ENCODE data around the gene RPL4. TPM values are rescaled to one million over a fixed set of nuclear protein-coding genes. Genes with fewer than 3 reads are reported as not detected.

The RPL4 gene
- 4,983 to 6,184 TPM (median 5,415 TPM) in 5 replicates for total RNA-seq (2022; extraction: Qiagen RNA extraction; ENCODE audit: low read depth)

DNA sequence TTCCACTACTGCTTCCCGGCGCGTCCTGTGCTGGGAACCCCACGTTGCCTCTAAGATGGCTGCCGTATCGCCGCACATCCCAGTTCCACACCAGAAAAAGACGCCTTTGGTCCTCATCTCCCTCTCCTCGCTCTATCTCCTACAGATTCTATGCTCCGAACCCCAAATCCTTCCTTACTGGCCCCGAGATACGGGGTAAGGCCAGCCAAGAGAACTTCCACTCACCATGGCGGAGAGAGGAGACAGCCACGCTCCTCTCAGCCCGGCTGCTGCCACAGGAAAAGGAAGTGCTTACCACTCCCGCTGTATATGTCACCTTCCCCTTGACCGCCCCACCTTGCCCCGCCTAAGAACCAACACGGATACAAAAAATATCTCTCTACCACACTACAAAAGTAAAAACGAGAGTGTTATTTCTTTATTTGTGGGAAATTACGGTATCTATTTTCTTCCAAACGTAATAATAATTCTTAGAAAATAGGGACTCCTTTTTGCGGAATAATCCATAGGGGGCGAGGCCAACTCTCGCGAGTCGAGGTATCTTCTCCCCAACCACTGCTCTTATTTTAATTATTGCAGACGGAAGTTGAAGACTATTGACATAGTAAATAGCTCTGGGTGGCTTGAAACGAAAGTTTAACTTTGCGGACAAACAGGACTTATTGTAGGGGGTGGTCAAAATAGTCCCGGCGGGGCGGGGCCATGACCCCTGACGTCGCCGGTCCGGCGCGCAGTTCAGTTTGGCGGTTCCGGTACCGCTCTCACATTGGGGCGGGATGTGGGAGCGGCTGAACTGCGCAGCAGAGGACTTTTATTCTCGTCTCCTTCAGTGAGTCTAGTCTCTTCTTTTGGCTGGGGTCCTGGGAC, at the start of gene RPL4, which contains the start of gene ZWILCH:
Gene RPL4, minus strand, starts transcription at position 293 of the 867 bp plus-strand sequence. Its CDS starts 65 bp downstream, at position 228.
Gene ZWILCH, plus strand, starts transcription at position 764 of the 867 bp plus-strand sequence. Its CDS starts 13 bp downstream, at position 777.

DNA sequence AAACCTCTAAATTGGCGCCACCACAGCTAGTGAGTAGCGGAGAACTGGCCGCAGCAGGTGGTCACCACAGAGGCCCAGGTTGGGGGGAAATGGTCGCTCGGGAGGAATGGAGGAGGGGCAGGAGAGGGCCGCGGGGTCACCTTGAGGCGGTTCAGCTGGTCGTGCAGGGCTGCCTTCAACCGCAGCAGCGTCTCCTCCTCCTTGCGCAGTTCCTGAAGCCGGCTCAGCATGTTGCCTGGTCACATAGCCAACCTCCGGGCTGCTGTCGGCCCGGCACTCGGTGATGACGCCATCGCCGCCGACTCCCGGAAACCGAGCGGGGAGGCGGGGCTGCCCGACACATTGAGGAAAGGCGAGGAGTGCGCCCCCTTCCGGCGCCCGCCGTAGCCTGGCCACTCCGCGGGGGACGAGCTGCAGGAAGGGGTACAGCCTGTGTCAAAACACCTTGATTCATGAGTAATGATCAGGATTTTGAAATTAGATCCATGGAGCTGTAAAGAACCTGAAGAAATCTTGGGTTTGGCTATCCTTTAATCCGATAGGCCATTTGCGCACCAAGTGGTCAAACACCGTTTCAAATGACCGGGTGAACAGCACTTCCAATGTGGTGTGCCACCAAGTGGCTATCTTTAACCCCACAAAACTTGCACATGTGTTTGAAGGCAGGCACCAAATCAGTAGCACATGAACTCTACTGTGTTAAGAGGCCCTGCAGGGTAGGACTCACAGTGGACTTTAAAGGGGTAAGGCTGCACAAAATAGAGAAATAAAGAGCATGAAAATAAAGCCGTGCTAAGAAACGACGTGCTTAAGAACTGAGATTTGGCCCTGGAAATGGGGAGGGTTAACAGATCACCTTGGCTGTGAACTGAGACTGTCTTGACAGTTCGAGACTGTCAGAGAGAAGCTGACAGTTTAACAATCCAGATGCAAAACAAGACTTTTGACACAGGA, 6.9 kb downstream of the RPL4 start, which contains the start of gene SNAPC5:
Gene SNAPC5, minus strand, starts transcription at position 261 of the 954 bp plus-strand sequence. Its CDS starts 31 bp downstream, at position 230.

Other genes starting within 250 kb of the RPL4 start
- gene DIS3L, start 211.3 kb downstream of the RPL4 start, total RNA-seq (2022; extraction: Qiagen RNA extraction; ENCODE audit: low read depth) = 28.7 to 32.7 TPM (median 31.4 TPM) in 5 replicates
- gene TIPIN, start 148.2 kb downstream of the RPL4 start, total RNA-seq (2022; extraction: Qiagen RNA extraction; ENCODE audit: low read depth) = 23.6 to 29.9 TPM (median 27.3 TPM) in 5 replicates
- 69.5 to 120 TPM (median 116 TPM) in 5 replicates for gene MAP2K1, start 117.9 kb downstream of the RPL4 start, total RNA-seq (2022; extraction: Qiagen RNA extraction; ENCODE audit: low read depth)
- 42.1 to 58.6 TPM (median 49.5 TPM) in 5 replicates for gene SNAPC5, start 7.1 kb downstream of the RPL4 start, total RNA-seq (2022; extraction: Qiagen RNA extraction; ENCODE audit: low read depth)
- 29.3 to 43.0 TPM (median 35.7 TPM) in 5 replicates for gene ZWILCH, start 471 bp upstream of the RPL4 start, total RNA-seq (2022; extraction: Qiagen RNA extraction; ENCODE audit: low read depth)
- gene LCTL, start 61.1 kb upstream of the RPL4 start, total RNA-seq (2022; extraction: Qiagen RNA extraction; ENCODE audit: low read depth) = not detected in 5 replicates
- 21.0 to 27.4 TPM (median 25.1 TPM) in 5 replicates for gene SMAD6, start 197.4 kb upstream of the RPL4 start, total RNA-seq (2022; extraction: Qiagen RNA extraction; ENCODE audit: low read depth)

All from A549 treated with GW870086 at 1 μM for 4 hours (cell line).